ENCODE data around the gene SPO11. TPM values are rescaled to one million over a fixed set of nuclear protein-coding genes. Genes with fewer than 3 reads are reported as not detected.
A peak's percentile ranks its signal among the peaks of the same experiment; 100 is the strongest.
"Not testable (repeated sequence)": the region's sequence is repeated elsewhere in the genome, so short reads cannot be mapped to it uniquely, and the experiment has no call there.

Gene SPO11
- total RNA-seq, 4 donors from 2014 or later = not detected

DNA sequence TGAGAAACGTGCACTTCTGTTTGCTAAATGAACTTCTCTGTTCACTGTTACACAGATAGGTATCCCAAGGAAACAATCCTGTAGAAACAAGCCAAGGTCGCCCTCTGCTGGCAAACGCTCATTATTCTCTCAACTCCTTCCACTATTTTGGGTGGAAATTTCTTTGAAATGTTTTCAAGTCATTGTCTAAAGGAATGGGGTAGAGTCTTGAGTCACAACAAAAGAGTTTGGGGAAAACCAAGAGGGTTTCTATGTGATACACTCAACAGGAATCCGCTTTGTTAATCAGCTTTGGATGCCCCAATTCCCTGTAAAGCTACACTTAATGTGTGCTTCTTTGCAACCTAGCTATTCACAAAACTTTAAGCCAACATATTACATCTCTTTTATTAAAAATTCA is 16.9 kb downstream of the SPO11 start:
- no peak overlapping the region for H3K4me3 ChIP-seq
- TF ChIP-seq, protein P1, sequence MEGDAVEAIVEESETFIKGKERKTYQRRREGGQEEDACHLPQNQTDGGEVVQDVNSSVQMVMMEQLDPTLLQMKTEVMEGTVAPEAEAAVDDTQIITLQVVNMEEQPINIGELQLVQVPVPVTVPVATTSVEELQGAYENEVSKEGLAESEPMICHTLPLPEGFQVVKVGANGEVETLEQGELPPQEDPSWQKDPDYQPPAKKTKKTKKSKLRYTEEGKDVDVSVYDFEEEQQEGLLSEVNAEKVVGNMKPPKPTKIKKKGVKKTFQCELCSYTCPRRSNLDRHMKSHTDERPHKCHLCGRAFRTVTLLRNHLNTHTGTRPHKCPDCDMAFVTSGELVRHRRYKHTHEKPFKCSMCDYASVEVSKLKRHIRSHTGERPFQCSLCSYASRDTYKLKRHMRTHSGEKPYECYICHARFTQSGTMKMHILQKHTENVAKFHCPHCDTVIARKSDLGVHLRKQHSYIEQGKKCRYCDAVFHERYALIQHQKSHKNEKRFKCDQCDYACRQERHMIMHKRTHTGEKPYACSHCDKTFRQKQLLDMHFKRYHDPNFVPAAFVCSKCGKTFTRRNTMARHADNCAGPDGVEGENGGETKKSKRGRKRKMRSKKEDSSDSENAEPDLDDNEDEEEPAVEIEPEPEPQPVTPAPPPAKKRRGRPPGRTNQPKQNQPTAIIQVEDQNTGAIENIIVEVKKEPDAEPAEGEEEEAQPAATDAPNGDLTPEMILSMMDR (IDR thresholded peaks at IDR 0.05) = peak; percentile 21 to 81 (median 77)
- no peak for TF ChIP-seq POLR2A (IDR thresholded peaks at IDR 0.05)
- no peaks in the 10 kb centered on the region for H3K4me1 ChIP-seq
- H3K27ac ChIP-seq = no peak overlapping the region
- peak; percentile 71 to 90 (median 72) for DNase-seq
- H3K27me3 ChIP-seq = no peaks in the 10 kb centered on the region
- no peaks in the 10 kb centered on the region for H3K36me3 ChIP-seq
- no peaks in the 10 kb centered on the region for H3K9me3 ChIP-seq

DNA sequence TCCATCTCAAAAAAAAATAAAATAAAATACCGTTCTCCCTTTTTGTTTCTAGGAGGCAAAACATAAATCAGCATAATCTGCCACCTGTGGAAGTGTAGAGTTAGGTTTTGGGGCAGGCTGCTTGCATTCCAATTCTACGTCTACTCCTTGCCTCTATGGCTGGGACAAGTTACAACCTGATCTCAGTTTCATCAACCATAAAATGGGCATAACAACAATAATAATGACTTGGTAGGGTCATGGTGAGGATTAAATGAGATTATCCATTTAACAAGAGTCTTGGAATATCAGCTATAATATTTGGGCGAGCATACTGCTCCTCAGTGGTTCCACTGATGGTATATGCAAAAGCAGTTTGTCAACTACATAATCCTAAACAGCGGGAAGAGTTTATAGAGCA is 17.8 kb downstream of the SPO11 start:
- no peaks in the 10 kb centered on the region for H3K9me3 ChIP-seq
- no peak for DNase-seq
- H3K36me3 ChIP-seq = no peaks in the 10 kb centered on the region
- TF ChIP-seq POLR2A (IDR thresholded peaks at IDR 0.05) = no peak
- TF ChIP-seq, protein P1 (IDR thresholded peaks at IDR 0.05) = no peak
- H3K27ac ChIP-seq = no peak overlapping the region
- no peaks in the 10 kb centered on the region for H3K27me3 ChIP-seq
- H3K4me3 ChIP-seq = no peak overlapping the region
- H3K4me1 ChIP-seq = peaks cover 0 to 8% (median 7%) of the 10 kb centered on the region in 4 donors

DNA sequence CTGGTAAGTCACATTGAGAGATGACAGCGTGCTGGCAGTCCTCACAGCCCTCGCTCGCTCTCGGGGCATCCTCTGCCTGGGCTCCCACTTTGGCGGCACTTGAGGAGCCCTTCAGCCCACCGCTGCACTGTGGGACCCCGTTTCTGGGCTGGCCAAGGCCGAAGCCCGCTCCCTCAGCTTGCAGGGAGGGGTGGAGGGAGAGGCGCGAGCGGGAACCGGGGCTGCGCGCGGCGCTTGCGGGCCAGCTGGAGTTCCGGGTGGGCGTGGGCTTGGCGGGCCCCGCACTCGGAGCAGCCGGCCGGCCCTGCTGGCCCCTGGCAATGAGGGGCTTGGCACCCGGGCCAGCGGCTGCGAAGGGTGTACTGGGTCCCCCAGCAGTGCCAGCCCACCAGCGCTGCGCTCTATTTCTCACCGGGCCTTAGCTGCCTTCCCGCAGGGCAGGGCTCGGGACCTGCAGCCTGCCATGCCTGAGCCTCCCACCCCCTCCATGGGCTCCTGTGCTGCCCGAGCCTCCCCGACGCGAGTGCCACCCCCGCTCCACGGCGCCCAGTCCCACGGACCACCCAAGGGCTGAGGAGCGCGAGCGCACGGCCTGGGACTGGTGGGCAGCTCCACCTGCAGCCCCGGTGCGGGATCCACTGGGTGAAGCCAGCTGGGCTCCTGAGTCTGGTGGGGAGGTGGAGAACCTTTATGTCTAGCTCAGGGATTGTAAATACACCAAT is 18.8 kb downstream of the SPO11 start:
- H3K4me1 ChIP-seq = peaks cover 0 to 13% (median 7%) of the 10 kb centered on the region in 4 donors
- not testable (repeated sequence) for H3K9me3 ChIP-seq, H3K4me3 ChIP-seq, H3K36me3 ChIP-seq, DNase-seq, H3K27ac ChIP-seq, H3K27me3 ChIP-seq

DNA sequence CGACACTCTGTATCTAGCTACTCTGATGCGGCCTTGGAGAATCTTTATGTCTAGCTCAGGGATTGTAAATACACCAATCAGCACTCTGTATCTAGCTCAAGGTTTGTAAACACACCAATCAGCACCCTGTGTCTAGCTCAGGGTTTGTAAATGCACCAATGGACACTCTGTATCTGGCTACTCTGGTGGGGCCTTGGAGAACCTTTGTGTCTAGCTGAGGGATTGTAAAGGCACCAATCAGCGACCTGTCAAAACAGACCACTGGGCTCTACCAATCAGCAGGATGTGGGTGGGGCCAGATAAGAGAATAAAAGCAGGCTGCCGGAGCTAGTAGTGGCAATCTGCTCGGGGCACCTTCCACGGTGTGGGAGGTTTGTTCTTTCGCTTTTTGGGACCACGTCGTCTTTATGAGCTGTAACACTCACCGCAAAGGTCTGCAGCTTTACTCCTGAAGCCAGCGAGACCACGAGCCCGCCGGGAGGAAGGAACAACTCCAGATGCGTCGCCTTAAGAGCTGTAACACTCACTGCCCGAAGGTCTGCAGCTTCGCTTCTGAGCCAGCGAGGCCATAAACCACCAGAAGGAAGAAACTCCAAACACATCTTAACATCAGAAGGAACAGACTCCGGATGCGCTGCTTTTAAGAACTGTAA is 19.4 kb downstream of the SPO11 start:
- not testable (repeated sequence) for H3K36me3 ChIP-seq

DNA sequence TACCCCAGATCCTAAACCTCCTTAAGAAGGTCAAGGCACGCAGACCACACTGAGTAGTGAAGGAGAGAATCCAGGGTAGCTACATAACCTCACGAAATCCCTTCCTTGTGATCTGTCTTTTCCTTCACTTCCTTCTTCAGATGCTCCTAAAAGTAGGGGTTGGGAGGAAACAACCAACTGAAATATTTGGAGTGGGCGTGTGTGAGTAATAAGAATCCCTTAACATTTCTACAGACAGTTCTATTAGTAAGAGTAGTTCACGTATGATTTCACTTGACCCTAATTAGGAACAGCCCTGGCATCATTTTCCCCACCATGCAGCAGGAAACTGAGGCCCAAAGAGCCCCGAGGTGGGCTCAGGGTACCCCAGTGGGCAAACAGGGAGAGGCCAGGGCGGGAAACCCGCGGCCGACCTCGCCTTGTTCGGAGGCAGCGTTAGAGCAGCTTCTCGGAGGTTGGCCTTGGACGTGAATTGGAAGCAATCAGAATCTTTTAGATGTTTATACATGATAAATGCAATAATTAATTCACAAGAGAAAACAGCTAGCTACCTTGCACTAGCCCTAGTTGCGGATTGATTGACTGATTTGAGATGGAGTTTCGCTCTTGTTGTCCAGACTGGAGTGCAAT is 20.6 kb downstream of the SPO11 start:
- H3K27ac ChIP-seq = no peak overlapping the region
- peaks cover 0 to 7% (median 0%) of the 10 kb centered on the region in 3 donors for H3K36me3 ChIP-seq

More for the DNA sequence above, 19.4 kb downstream of the SPO11 start:
- not testable (repeated sequence) for DNase-seq, H3K27me3 ChIP-seq, H3K27ac ChIP-seq, H3K4me3 ChIP-seq, H3K9me3 ChIP-seq
- H3K4me1 ChIP-seq = peaks cover 0 to 13% (median 7%) of the 10 kb centered on the region in 4 donors

DNA sequence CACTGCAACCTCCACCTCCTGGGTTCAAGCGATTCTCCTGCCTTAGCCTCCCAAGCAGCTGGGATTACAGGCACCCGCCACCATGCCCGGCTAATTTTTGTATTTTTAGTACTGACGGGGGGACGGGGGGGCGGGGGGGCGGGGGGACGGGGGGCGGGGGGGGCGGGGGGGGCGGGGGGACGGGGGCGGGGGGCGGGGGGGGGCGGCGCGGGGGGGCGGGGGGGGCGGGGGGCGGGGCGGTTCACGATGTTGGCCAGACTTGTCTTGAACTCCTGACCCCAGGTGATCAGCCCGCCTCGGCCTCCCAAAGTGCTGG is 21.1 kb downstream of the SPO11 start:
- not testable (repeated sequence) for H3K27me3 ChIP-seq, H3K36me3 ChIP-seq, DNase-seq, H3K9me3 ChIP-seq
- peak overlapping the region; percentile 81 to 89 (median 84) for H3K27ac ChIP-seq
- peaks cover 0 to 13% (median 7%) of the 10 kb centered on the region in 4 donors for H3K4me1 ChIP-seq
- H3K4me3 ChIP-seq = peak overlapping the region; percentile 84 to 98 (median 87)

More for the DNA sequence above, 20.6 kb downstream of the SPO11 start:
- DNase-seq = no peak
- Histone ChIP-seq H3K4me3 (no peak overlapping the region), H3K4me1 (peaks cover 0 to 13% (median 7%) of the 10 kb centered on the region in 4 donors), H3K9me3 (no peaks in the 10 kb centered on the region), H3K27me3 (no peaks in the 10 kb centered on the region)
- no peak for TF ChIP-seq POLR2A (IDR thresholded peaks at IDR 0.05)
- TF ChIP-seq, protein P1 (IDR thresholded peaks at IDR 0.05) = no peak

Measured in Peyer's patch (tissue), 4 donors.